Liver (tissue), 9 donors: Measurements from ENCODE around the gene UTF1. TPM values are rescaled to one million over a fixed set of nuclear protein-coding genes. Genes with fewer than 3 reads are reported as not detected.

Experiments
- DNase-seq: peaks from one replicate; pipeline ENCODE4 v3.0.0-alpha.2; 2017; ENCODE audit warnings: low spot score
- H3K27ac ChIP-seq, 2 donors: one replicate each; pipeline ENCODE4 v1.7.0; 2013; ENCODE audit warnings: inconsistent platforms in 2 of 2, low read length in 2 of 2, control low read depth in 1 of 2, low read depth in 1 of 2, mild to moderate bottlenecking in 1 of 2
- H3K27me3 ChIP-seq, 4 donors: one replicate each; pipeline versions ENCODE4 v1.6.1 to v1.7.0; 2013; ENCODE audit warnings: low read length in 3 of 4, inconsistent platforms in 1 of 4, mild to moderate bottlenecking in 1 of 4, moderate library complexity in 1 of 4; ENCODE audit not compliant: control insufficient read depth in 4 of 4, insufficient read depth in 4 of 4
- H3K36me3 ChIP-seq, 4 donors: one replicate each; pipeline versions ENCODE4 v1.6.1 to v1.7.0; 2013; ENCODE audit warnings: low read length in 3 of 4, mild to moderate bottlenecking in 3 of 4, low read depth in 1 of 4, moderate library complexity in 1 of 4; ENCODE audit not compliant: control insufficient read depth in 4 of 4, insufficient read depth in 3 of 4
- H3K4me1 ChIP-seq, 4 donors: one replicate each; pipeline versions ENCODE4 v1.6.1 to v1.7.0; 2013; ENCODE audit warnings: low read length in 3 of 4, mild to moderate bottlenecking in 3 of 4, moderate library complexity in 1 of 4; ENCODE audit not compliant: control insufficient read depth in 4 of 4, insufficient read depth in 4 of 4
- H3K4me3 ChIP-seq, 3 donors: one replicate each; pipeline versions ENCODE4 v1.6.1 to v1.7.0; 2013; ENCODE audit warnings: low read length in 3 of 3, control low read depth in 1 of 3, low read depth in 1 of 3, mild to moderate bottlenecking in 1 of 3
- H3K9ac ChIP-seq, 2 donors: one replicate each; pipeline ENCODE4 v1.7.0; 2013; ENCODE audit warnings: low read length in 2 of 2, mild to moderate bottlenecking in 2 of 2, moderate library complexity in 2 of 2, control low read depth in 1 of 2, low read depth in 1 of 2
- H3K9me3 ChIP-seq, 4 donors: one replicate each; pipeline versions ENCODE4 v1.6.1 to v1.7.0; 2013; ENCODE audit warnings: low read length in 3 of 4; ENCODE audit not compliant: control insufficient read depth in 4 of 4
- EGR1 ChIP-seq, 2 donors: IDR thresholded peaks; 2 replicates each; pipeline ENCODE4 v1.6.1; 2016 to 2018; ENCODE audit warnings: antibody characterized with exemption in 2 of 2, low read depth in 2 of 2
- FOXA1 ChIP-seq: IDR thresholded peaks from 2 replicates; pipeline ENCODE4 v1.6.1; 2016; ENCODE audit warnings: antibody characterized with exemption
- FOXA2 ChIP-seq: IDR thresholded peaks from 2 replicates; pipeline ENCODE4 v1.6.1; 2016; ENCODE audit warnings: antibody characterized with exemption
- GABPA ChIP-seq, 2 donors: IDR thresholded peaks in 1 of 2; conservative IDR thresholded peaks in 1 of 2; 2 replicates each; pipeline ENCODE4 v1.6.1; 2016; ENCODE audit warnings: antibody characterized with exemption in 2 of 2, mild to moderate bottlenecking in 1 of 2, moderate library complexity in 1 of 2
- HNF4A ChIP-seq, 2 donors: conservative IDR thresholded peaks; 2 replicates each; pipeline ENCODE4 v1.6.1; 2016; ENCODE audit warnings: antibody characterized with exemption in 2 of 2, mild to moderate bottlenecking in 2 of 2
- HNF4G ChIP-seq: IDR thresholded peaks from 2 replicates; pipeline ENCODE4 v1.6.1; 2016; ENCODE audit warnings: antibody characterized with exemption
- JUND ChIP-seq, 2 donors: IDR thresholded peaks; 2 replicates each; pipeline ENCODE4 v1.6.1; 2016; ENCODE audit warnings: antibody characterized with exemption in 2 of 2
- NR2F2 ChIP-seq: IDR thresholded peaks from 2 replicates; pipeline ENCODE4 v1.6.1; 2016; ENCODE audit warnings: antibody characterized with exemption
- RAD21 ChIP-seq, 2 donors: IDR thresholded peaks; 2 replicates each; pipeline ENCODE4 v1.6.1; 2016; ENCODE audit warnings: antibody characterized with exemption in 2 of 2, mild to moderate bottlenecking in 2 of 2
- RXRA ChIP-seq, 2 donors: IDR thresholded peaks; 2 replicates each; pipeline ENCODE4 v1.6.1; 2017 to 2018; ENCODE audit warnings: antibody characterized with exemption in 2 of 2, mild to moderate bottlenecking in 1 of 2
- SP1 ChIP-seq: IDR thresholded peaks from 2 replicates; pipeline ENCODE4 v1.6.1; 2018; ENCODE audit warnings: antibody characterized with exemption, mild to moderate bottlenecking
- TAF1 ChIP-seq: conservative IDR thresholded peaks from 2 replicates; pipeline ENCODE4 v1.6.1; 2016; ENCODE audit warnings: antibody characterized with exemption, mild to moderate bottlenecking
- YY1 ChIP-seq: IDR thresholded peaks from 2 replicates; pipeline ENCODE4 v1.6.1; 2016; ENCODE audit warnings: antibody characterized with exemption, mild to moderate bottlenecking
- WGBS: extraction: QIAGEN DNeasy Blood & Tissue Kit; methylation state at CpG from one replicate; pipeline ENCODE4 v1.1.7; 2013; 5-methylcytosine and 5-hydroxymethylcytosine counted together
- polyA plus RNA-seq, 2 donors: library from polyadenylated mRNA; stranded (reverse) in 1 of 2; unstranded in 1 of 2; fragments of 200-250 nt in 1 of 2; fragments of >200 nt in 1 of 2; fragmentation: Nextera tagmentation in 1 of 2; extraction: Ambion mirVana in 1 of 2; gene quantifications; one replicate each; pipeline versions ENCODE4 v1.2.1 to v1.2.3, GENCODE V29; 2013 to 2015
- total RNA-seq, 2 donors: library from RNA; depleted of rRNA; stranded (reverse); fragments of >200 nt; gene quantifications; one replicate each; pipeline ENCODE4 v1.2.3, GENCODE V29; 2014
- TF ChIP-seq, protein P1 (sequence below): IDR thresholded peaks from 2 replicates; pipeline ENCODE4 v1.6.1; 2016; ENCODE audit warnings: antibody characterized with exemption
- TF ChIP-seq, protein P2 (sequence below): fragments of 150-350 bp; IDR thresholded peaks from 2 replicates; pipeline ENCODE4 v1.5.1; 2017; ENCODE audit warnings: improper control_type of control experiment, low read depth, low read length; ENCODE audit not compliant: missing input control
- TF ChIP-seq, protein P3 (sequence below): IDR thresholded peaks from 2 replicates; pipeline ENCODE4 v1.6.1; 2016; ENCODE audit warnings: antibody characterized with exemption, mild to moderate bottlenecking
- TF ChIP-seq, protein P4 (sequence below): IDR thresholded peaks from 2 replicates; pipeline ENCODE4 v1.6.1; 2016; ENCODE audit warnings: antibody characterized with exemption
- TF ChIP-seq, protein P5 (sequence below): IDR thresholded peaks from 2 replicates; pipeline ENCODE4 v1.6.1; 2016; ENCODE audit warnings: antibody characterized with exemption
- donor health status: healthy.
- donor health status: healthy.
- donor health status: healthy.
- donor health status: healthy.
- donor health status: healthy.

UTF1 gene
- total and polyA plus RNA-seq, 4 donors = not detected

DNA sequence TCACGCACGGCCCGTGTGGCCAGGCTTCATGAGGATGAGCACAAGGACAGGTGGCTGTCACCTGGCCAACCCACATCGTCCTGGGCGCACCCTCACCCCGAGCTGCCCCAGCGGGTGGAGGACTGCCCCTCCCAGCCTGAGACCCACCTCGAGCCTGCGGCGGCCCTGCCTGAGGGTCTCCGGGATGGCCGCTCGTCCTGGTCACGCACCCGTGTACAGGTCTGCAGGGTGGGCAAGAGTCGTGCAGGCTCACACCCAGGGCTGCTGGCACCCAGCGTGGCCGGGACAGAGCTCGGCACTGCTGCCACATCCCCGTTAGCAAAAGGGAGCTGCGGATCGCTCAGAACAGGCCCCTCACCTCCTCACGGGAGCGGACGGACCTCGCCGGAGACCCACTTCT lies 14.4 kb upstream of the UTF1 start:
- Histone ChIP-seq H3K36me3 (no peaks in the 10 kb centered on the region), H3K27ac (no peak overlapping the region), H3K9ac (no peak overlapping the region), H3K9me3 (no peaks in the 10 kb centered on the region), H3K4me1 (no peaks in the 10 kb centered on the region), H3K4me3 (no peak overlapping the region), H3K27me3 (peaks cover 0 to 5% (median 1%) of the 10 kb centered on the region in 4 donors)
- TF ChIP-seq RXRA (IDR thresholded peaks at IDR 0.05) (no peak), NR2F2 (no peak), TAF1 (no peak), GABPA (IDR thresholded peaks at IDR 0.05 in 1 of 2, conservative IDR thresholded peaks at IDR 0.05 in 1 of 2) (no peak), JUND (IDR thresholded peaks at IDR 0.05) (no peak), FOXA2 (no peak), FOXA1 (no peak)
- TF ChIP-seq, protein P1, sequence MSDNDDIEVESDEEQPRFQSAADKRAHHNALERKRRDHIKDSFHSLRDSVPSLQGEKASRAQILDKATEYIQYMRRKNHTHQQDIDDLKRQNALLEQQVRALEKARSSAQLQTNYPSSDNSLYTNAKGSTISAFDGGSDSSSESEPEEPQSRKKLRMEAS = no peak
- TF ChIP-seq, protein P2, sequence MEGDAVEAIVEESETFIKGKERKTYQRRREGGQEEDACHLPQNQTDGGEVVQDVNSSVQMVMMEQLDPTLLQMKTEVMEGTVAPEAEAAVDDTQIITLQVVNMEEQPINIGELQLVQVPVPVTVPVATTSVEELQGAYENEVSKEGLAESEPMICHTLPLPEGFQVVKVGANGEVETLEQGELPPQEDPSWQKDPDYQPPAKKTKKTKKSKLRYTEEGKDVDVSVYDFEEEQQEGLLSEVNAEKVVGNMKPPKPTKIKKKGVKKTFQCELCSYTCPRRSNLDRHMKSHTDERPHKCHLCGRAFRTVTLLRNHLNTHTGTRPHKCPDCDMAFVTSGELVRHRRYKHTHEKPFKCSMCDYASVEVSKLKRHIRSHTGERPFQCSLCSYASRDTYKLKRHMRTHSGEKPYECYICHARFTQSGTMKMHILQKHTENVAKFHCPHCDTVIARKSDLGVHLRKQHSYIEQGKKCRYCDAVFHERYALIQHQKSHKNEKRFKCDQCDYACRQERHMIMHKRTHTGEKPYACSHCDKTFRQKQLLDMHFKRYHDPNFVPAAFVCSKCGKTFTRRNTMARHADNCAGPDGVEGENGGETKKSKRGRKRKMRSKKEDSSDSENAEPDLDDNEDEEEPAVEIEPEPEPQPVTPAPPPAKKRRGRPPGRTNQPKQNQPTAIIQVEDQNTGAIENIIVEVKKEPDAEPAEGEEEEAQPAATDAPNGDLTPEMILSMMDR = no peak
- no peak for DNase-seq
- 90% methylated on average over 27 of the region's 27 CpGs for WGBS

DNA sequence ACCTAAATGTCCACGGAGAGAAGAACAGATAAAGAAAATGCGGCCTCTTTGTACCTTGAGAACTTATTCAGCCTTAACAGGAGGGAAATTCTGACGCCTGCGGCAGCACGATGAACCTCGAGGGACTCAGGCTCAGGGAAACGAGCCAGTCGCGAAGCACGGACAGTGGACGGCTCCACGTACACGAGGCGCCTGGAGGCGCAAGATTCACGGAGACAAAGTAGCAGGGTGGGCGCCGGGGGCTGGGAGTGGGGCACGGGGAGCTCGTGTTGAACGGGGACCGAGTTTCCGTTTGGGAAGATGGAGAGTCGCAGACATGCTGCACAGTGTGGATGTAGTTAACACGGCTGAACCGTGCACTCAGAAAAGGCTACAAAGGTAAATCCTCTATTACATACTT lies 13.2 kb upstream of the UTF1 start:
- Histone ChIP-seq H3K36me3 (no peaks in the 10 kb centered on the region), H3K4me3 (no peak overlapping the region), H3K4me1 (no peaks in the 10 kb centered on the region), H3K27ac (no peak overlapping the region), H3K27me3 (peaks cover 0 to 5% (median under 1%) of the 10 kb centered on the region in 4 donors), H3K9ac (no peak overlapping the region), H3K9me3 (no peaks in the 10 kb centered on the region)
- TF ChIP-seq RXRA (IDR thresholded peaks at IDR 0.05) = no peak
- TF ChIP-seq, protein P3, sequence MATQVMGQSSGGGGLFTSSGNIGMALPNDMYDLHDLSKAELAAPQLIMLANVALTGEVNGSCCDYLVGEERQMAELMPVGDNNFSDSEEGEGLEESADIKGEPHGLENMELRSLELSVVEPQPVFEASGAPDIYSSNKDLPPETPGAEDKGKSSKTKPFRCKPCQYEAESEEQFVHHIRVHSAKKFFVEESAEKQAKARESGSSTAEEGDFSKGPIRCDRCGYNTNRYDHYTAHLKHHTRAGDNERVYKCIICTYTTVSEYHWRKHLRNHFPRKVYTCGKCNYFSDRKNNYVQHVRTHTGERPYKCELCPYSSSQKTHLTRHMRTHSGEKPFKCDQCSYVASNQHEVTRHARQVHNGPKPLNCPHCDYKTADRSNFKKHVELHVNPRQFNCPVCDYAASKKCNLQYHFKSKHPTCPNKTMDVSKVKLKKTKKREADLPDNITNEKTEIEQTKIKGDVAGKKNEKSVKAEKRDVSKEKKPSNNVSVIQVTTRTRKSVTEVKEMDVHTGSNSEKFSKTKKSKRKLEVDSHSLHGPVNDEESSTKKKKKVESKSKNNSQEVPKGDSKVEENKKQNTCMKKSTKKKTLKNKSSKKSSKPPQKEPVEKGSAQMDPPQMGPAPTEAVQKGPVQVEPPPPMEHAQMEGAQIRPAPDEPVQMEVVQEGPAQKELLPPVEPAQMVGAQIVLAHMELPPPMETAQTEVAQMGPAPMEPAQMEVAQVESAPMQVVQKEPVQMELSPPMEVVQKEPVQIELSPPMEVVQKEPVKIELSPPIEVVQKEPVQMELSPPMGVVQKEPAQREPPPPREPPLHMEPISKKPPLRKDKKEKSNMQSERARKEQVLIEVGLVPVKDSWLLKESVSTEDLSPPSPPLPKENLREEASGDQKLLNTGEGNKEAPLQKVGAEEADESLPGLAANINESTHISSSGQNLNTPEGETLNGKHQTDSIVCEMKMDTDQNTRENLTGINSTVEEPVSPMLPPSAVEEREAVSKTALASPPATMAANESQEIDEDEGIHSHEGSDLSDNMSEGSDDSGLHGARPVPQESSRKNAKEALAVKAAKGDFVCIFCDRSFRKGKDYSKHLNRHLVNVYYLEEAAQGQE = no peak
- no peak for TF ChIP-seq NR2F2
- TF ChIP-seq EGR1 (IDR thresholded peaks at IDR 0.05; ENCODE audit: low read depth in 2 of 2) = no peak
- TF ChIP-seq FOXA1 = no peak
- TF ChIP-seq SP1 = no peak
- TF ChIP-seq FOXA2 = no peak
- no peak for TF ChIP-seq RAD21 (IDR thresholded peaks at IDR 0.05)
- TF ChIP-seq HNF4A (conservative IDR thresholded peaks at IDR 0.05) = no peak
- TF ChIP-seq TAF1 = no peak
- no peak for TF ChIP-seq JUND (IDR thresholded peaks at IDR 0.05)
- TF ChIP-seq GABPA (IDR thresholded peaks at IDR 0.05 in 1 of 2, conservative IDR thresholded peaks at IDR 0.05 in 1 of 2) = no peak
- TF ChIP-seq, protein P1 = no peak
- TF ChIP-seq, protein P4, sequence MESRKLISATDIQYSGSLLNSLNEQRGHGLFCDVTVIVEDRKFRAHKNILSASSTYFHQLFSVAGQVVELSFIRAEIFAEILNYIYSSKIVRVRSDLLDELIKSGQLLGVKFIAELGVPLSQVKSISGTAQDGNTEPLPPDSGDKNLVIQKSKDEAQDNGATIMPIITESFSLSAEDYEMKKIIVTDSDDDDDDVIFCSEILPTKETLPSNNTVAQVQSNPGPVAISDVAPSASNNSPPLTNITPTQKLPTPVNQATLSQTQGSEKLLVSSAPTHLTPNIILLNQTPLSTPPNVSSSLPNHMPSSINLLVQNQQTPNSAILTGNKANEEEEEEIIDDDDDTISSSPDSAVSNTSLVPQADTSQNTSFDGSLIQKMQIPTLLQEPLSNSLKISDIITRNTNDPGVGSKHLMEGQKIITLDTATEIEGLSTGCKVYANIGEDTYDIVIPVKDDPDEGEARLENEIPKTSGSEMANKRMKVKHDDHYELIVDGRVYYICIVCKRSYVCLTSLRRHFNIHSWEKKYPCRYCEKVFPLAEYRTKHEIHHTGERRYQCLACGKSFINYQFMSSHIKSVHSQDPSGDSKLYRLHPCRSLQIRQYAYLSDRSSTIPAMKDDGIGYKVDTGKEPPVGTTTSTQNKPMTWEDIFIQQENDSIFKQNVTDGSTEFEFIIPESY = no peak
- no peak for TF ChIP-seq HNF4G
- TF ChIP-seq, protein P5, sequence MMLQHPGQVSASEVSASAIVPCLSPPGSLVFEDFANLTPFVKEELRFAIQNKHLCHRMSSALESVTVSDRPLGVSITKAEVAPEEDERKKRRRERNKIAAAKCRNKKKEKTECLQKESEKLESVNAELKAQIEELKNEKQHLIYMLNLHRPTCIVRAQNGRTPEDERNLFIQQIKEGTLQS = no peak
- TF ChIP-seq YY1 = no peak
- 88% methylated on average over 26 of the region's 26 CpGs for WGBS
- no peak for DNase-seq
